Thyroid gland (tissue), 4 donors: ENCODE measurements around the gene AKR1C1. TPM values are rescaled to one million over a fixed set of nuclear protein-coding genes. Genes with fewer than 3 reads are reported as not detected.
A peak's percentile ranks its signal among the peaks of the same experiment; 100 is the strongest.
"Not testable (repeated sequence)": the region's sequence is repeated elsewhere in the genome, so short reads cannot be mapped to it uniquely, and the experiment has no call there.

Source experiments
- DNase-seq, 2 donors: peaks; one replicate each; pipeline ENCODE4 v3.0.0-alpha.2; 2019
- H3K27ac ChIP-seq, 3 donors: fragments of 200-600 bp; sonication (generic); 1 replicate in 2 of 3; 2 replicates in 1 of 3; pipeline ENCODE4 v1.5.1; 2016 to 2019; ENCODE audit warnings: mild to moderate bottlenecking in 1 of 3, moderate library complexity in 1 of 3
- H3K27me3 ChIP-seq: fragments of 200-600 bp; sonication (generic); one replicate; pipeline ENCODE4 v1.5.1; 2019
- H3K36me3 ChIP-seq, 2 donors: fragments of 200-600 bp; sonication (generic); one replicate each; pipeline ENCODE4 v1.5.1; 2016 to 2019
- H3K4me1 ChIP-seq, 2 donors: fragments of 200-600 bp; sonication (generic); one replicate each; pipeline ENCODE4 v1.5.1; 2017 to 2019
- H3K4me3 ChIP-seq, 3 donors: fragments of 200-600 bp; sonication (generic); replicated peaks in 1 of 3; 1 replicate in 2 of 3; 2 replicates in 1 of 3; pipeline ENCODE4 v1.5.1; 2016; ENCODE audit warnings: mild to moderate bottlenecking in 1 of 3
- H3K9me3 ChIP-seq: fragments of 200-600 bp; sonication (generic); one replicate; pipeline ENCODE4 v1.5.1; 2017
- POLR2A ChIP-seq, 2 donors: fragments of 450-650 bp; IDR thresholded peaks; one replicate each; pipeline ENCODE4 v1.6.1; 2017; ENCODE audit warnings: antibody characterized with exemption in 2 of 2, mild to moderate bottlenecking in 2 of 2, moderate library complexity in 1 of 2
- WGBS, 2 donors: methylation state at CpG; one replicate each; pipeline ENCODE4 v1.1.5; 2017; 5-methylcytosine and 5-hydroxymethylcytosine counted together
- intact Hi-C: fragments of 100-400 bp; cut with DNase I; formaldehyde crosslinking; loops from one replicate; pipeline ENCODE4 v1.15.1; 2023
- total RNA-seq, 4 donors: library from RNA; depleted of rRNA; stranded (reverse); fragments of >200 nt; gene quantifications; one replicate each; pipeline ENCODE4 v1.2.3, GENCODE V29; 2016
- TF ChIP-seq, protein P1 (sequence below), 6 experiments: fragments of 200-600 bp in 3 of 6; fragments of 450-650 bp in 3 of 6; sonication (generic) in 3 of 6; IDR thresholded peaks; one replicate each; pipeline ENCODE4 v1.5.1; 2016 to 2019; ENCODE audit warnings: antibody characterized with exemption in 6 of 6, mild to moderate bottlenecking in 2 of 6, inconsistent platforms in 1 of 6, moderate library complexity in 1 of 6

The AKR1C1 gene
- total RNA-seq, 4 donors from 2014 or later: 73.8 to 132 (median 121) TPM

DNA sequence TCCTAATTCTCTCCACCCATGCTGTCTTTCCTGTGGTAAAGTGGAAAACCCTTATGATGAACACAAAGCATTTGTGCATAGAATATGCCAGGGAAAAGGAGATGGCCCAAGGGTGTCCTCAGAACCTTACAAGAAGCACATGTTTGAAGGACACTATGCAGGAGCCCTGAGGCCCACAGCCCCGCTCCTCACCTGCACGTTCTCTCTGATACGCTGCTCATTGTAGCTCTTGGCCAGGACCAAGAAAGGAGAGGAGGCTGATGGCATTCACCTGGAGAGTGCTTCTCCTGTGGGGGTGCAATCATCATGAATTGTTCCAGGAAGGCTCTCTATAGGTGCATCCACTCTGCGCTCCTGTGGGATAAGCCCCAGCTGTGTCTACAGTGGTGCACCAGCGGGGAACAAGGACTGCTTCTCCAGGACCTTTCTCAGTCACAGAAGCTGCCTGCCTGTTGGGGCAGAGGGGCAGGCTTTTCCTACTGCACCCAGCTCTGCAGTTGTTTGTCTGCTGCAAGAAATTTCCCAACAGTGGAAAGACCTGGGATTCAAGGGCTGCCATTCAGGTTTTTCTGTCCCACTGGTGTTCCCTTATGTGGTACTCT is 20.5 kb downstream of the AKR1C1 start:
- Histone ChIP-seq H3K4me3 (no peak overlapping the region), H3K9me3 (no peaks in the 10 kb centered on the region), H3K36me3 (no peaks in the 10 kb centered on the region), H3K27ac (peak overlapping the region in 2 of 3 donors; percentile 75 to 92), H3K4me1 (peaks cover 15 to 31% of the 10 kb centered on the region in 2 donors), H3K27me3 (no peaks in the 10 kb centered on the region)
- intact Hi-C loops: loop anchor here (10.0 kb wide), 1 partner anchor 139 kb away; no protein-coding TSS in a partner anchor
- DNase-seq: no peak
- 96% methylated on average over 5 of the region's 5 CpGs for WGBS, 2 donors
- TF ChIP-seq, protein P1, sequence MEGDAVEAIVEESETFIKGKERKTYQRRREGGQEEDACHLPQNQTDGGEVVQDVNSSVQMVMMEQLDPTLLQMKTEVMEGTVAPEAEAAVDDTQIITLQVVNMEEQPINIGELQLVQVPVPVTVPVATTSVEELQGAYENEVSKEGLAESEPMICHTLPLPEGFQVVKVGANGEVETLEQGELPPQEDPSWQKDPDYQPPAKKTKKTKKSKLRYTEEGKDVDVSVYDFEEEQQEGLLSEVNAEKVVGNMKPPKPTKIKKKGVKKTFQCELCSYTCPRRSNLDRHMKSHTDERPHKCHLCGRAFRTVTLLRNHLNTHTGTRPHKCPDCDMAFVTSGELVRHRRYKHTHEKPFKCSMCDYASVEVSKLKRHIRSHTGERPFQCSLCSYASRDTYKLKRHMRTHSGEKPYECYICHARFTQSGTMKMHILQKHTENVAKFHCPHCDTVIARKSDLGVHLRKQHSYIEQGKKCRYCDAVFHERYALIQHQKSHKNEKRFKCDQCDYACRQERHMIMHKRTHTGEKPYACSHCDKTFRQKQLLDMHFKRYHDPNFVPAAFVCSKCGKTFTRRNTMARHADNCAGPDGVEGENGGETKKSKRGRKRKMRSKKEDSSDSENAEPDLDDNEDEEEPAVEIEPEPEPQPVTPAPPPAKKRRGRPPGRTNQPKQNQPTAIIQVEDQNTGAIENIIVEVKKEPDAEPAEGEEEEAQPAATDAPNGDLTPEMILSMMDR (IDR thresholded peaks at IDR 0.05): no peak
- no peak for TF ChIP-seq POLR2A (IDR thresholded peaks at IDR 0.05)

DNA sequence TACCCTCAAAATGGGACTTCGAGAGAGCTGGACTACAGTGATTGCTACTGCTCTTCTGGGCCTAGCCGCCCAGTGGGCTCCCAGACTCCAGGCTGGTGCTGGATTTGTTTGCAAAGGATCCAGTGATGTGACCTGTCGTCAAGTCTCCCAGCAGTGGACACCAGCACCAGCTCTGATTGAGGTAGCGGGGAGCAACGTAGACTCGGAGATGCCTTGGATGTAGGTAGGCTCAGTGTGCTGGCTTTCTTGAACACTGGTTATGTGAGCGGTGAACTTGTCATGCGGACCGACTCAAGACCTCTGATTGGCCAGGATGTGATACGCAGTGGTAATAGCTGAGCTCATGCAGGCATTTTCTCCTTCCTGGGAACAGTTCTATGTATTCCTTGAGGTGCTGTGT is 21.0 kb downstream of the AKR1C1 start:
- Histone ChIP-seq H3K4me1 (peaks cover 15 to 31% of the 10 kb centered on the region in 2 donors), H3K27me3 (no peaks in the 10 kb centered on the region), H3K36me3 (no peaks in the 10 kb centered on the region), H3K27ac (peak overlapping the region in 2 of 3 donors; percentile 75 to 92), H3K4me3 (no peak overlapping the region), H3K9me3 (no peaks in the 10 kb centered on the region)
- intact Hi-C loops: loop anchor here (10.0 kb wide), 1 partner anchor 139 kb away; no protein-coding TSS in a partner anchor
- no peak for DNase-seq
- no peak for TF ChIP-seq POLR2A (IDR thresholded peaks at IDR 0.05)
- TF ChIP-seq, protein P1 (IDR thresholded peaks at IDR 0.05): no peak
- WGBS, 2 donors: 96 to 99% methylated on average over 10 of the region's 10 CpGs

DNA sequence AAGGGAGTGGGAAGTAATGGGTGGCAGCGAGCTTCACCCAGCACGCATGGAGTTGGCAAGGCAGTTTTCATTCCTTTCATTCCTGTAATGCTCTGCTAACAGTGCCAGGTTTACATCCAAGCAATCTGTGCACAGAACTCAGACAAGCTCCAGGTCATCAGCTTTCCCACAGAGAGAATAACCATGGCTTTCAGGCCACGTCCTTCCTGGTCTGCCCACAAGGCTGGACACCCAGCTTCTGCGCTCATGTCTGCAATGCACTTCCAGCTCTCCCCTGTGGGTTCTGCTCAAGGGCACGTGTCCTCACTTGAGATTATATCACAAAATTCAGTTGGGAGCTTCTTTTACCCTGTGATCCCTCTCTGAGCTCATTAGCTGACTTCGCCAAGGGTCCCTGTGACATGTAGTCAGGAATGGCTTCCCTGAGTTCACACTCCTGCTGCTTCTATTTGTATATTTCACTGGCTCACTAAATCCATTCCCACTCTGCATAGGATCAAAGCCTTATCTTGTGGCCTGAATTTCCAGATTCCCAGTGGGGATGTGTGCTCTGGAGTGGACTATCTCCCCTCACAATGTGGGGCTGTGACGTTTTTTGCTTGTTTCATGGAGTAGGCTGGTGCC is 21.9 kb downstream of the AKR1C1 start:
- intact Hi-C loops: loop anchor here (10.0 kb wide), 1 partner anchor 140 kb away; no protein-coding TSS in a partner anchor
- no peaks in the 10 kb centered on the region for H3K36me3 ChIP-seq
- H3K9me3 ChIP-seq: no peaks in the 10 kb centered on the region
- WGBS, 2 donors: 49 to 52% methylated on average over 7 of the region's 7 CpGs
- H3K4me1 ChIP-seq: peaks cover 15 to 31% of the 10 kb centered on the region in 2 donors
- H3K27me3 ChIP-seq: no peaks in the 10 kb centered on the region
- H3K27ac ChIP-seq: peak overlapping the region; percentile 40 to 92 (median 75)
- H3K4me3 ChIP-seq: no peak overlapping the region
- DNase-seq: peak; percentile 57 to 66
- TF ChIP-seq, protein P1 (IDR thresholded peaks at IDR 0.05): peak in 3 of 6 experiments; percentile 8 to 32 (median 19)
- peak in 1 of 2 donors; percentile 62 for TF ChIP-seq POLR2A (IDR thresholded peaks at IDR 0.05)

DNA sequence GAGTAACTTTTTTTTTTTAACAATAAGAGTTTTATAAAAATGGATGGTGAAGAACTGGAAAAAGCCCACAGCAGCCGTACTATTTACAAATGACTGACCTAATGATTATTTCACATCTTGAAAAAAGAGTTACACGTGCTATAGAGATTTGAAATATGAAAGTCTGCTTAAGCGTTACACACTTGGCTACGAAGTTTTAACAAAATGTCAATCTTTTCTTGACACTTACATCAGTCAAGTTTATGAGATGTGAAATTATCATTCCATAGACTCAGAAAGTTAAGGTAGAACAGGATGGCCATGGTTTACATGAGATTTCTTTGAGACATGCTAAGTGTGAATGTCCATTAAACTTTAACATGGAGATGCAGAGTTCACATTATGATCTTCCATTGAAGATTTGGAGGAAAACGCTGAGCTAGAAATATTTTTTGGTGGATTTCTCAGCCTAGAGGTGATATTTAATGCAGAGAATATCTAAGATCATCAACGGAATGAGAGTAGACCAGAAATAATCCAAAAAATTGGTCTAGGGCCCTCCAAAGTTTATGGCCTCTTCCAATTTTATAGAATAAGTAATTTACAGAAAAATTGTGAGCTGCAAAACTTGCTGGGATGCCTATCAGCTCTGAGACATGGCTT is 24.9 kb downstream of the AKR1C1 start:
- H3K27ac ChIP-seq, H3K27me3 ChIP-seq, DNase-seq, H3K36me3 ChIP-seq, H3K9me3 ChIP-seq, H3K4me3 ChIP-seq: not testable (repeated sequence)
- intact Hi-C loops: loop anchor here (10.0 kb wide), 1 partner anchor 143 kb away; no protein-coding TSS in a partner anchor
- 96 to 97% methylated on average over 6 of the region's 6 CpGs for WGBS, 2 donors
- H3K4me1 ChIP-seq: peaks cover 8 to 20% of the 10 kb centered on the region in 2 donors

DNA sequence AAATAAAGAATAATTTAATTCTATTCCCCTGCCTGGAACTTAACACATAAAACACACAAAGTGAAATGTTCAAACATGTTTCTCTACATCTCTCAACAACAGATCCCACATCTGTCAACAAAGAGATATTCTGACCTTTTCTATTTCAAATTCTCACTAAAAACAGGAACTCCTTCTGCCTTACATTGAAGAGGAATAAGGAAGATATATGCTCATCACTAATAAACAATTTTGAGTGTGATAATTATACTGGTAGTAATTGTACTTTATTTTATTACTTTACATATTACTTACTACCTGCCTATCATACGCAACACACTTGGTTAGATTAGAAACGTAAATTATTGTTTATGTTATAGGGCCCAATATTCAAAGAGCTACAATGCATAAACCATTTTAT is 27.0 kb downstream of the AKR1C1 start:
- no peaks in the 10 kb centered on the region for H3K9me3 ChIP-seq
- no peak overlapping the region for H3K27ac ChIP-seq
- TF ChIP-seq POLR2A (IDR thresholded peaks at IDR 0.05): no peak
- TF ChIP-seq, protein P1 (IDR thresholded peaks at IDR 0.05): no peak
- H3K4me1 ChIP-seq: peaks cover 5 to 6% of the 10 kb centered on the region in 2 donors
- intact Hi-C loops: no loop called here
- no peak for DNase-seq
- no peaks in the 10 kb centered on the region for H3K27me3 ChIP-seq
- no peak overlapping the region for H3K4me3 ChIP-seq
- 98% methylated on average over 2 of the region's 2 CpGs for WGBS, 2 donors
- H3K36me3 ChIP-seq: no peaks in the 10 kb centered on the region

DNA sequence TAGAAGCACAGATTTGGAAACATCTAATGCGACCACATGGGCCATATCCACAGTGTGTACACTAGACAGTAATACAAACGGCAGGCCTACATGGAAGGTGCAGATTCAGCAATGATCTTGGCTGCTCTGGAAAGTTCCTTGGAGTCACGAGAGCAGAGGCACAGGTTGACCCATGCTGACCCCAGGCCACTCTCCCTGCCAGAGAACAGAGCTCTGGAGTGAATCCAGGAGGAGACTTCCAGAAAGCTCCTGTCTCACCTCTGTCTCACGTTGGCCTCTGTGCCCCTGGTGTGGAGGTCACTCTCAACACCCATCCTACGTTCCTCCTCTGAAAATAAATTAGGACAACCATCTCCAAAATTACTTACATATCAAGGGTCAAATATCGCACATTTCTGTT is 28.2 kb downstream of the AKR1C1 start:
- H3K4me1 ChIP-seq, intact Hi-C loops, H3K27me3 ChIP-seq, DNase-seq, H3K4me3 ChIP-seq, H3K27ac ChIP-seq, H3K36me3 ChIP-seq, H3K9me3 ChIP-seq: not testable (repeated sequence)
- 92 to 96% methylated on average over 2 of the region's 6 CpGs for WGBS, 2 donors

DNA sequence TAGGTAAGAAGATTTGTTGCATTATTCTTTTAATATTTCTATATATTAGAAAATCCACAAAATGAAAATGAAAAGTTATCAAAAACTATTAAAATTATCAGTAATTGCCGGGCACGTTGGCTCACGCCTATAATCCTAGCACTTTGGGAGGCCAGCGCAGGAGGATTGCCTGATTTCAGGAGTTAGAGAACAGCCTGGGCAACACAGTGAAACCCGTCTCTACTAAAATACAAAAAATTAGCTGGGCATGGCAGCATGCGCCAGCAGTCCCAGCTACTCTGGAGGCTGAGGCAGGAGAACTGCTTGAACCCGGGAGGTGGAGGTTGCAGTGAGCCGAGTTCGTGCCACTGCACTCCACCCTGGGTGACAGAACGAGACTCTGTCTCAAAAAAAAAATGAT is 29.3 kb downstream of the AKR1C1 start:
- H3K4me1 ChIP-seq, H3K36me3 ChIP-seq, H3K9me3 ChIP-seq, H3K4me3 ChIP-seq, H3K27me3 ChIP-seq, intact Hi-C loops, DNase-seq, H3K27ac ChIP-seq: not testable (repeated sequence)
- WGBS, 2 donors: 92% methylated on average over 10 of the region's 10 CpGs

DNA sequence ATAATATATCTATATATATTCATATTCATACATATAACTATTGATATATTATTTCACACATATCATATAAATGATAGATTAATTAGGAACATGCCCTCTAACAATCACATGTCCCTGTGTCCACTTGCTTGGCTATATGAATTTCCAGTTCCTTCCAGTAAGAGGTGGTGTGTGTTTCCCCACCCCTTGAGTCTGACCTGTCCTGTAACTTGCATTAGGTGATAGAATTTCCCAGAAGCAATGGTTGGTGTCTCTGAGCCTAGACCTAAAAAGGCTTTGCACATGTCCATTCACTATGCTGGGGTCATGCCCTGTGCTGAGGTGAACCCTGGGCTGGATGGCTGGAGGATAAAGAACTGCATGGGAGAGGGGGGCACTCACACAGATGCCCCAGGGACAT is 31.0 kb downstream of the AKR1C1 start:
- H3K4me3 ChIP-seq, intact Hi-C loops, DNase-seq, H3K36me3 ChIP-seq, H3K4me1 ChIP-seq, H3K27me3 ChIP-seq, H3K27ac ChIP-seq, H3K9me3 ChIP-seq: not testable (repeated sequence)
